ENCODE results near the gene RNASEL.

DNA sequence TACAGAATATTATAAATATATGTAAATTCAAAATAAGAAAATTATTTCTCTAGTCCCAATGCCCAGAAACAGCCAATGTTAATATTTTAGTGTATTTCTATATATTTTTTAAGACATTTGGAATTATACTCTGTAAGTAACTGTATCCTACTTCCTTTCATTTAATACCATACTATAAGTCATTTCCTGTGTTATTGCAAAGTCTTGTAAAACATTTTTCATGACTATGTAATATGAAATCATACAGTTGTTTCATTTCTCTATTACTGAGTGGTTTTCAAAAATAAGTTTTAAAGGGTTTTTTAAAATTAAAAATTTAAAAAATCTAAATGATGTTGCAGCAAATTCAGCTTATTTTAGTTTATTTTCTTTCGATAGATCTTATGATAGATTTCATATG lies 2.0 kb downstream of the RNASEL start:
- TF ChIP-seq, protein P1, sequence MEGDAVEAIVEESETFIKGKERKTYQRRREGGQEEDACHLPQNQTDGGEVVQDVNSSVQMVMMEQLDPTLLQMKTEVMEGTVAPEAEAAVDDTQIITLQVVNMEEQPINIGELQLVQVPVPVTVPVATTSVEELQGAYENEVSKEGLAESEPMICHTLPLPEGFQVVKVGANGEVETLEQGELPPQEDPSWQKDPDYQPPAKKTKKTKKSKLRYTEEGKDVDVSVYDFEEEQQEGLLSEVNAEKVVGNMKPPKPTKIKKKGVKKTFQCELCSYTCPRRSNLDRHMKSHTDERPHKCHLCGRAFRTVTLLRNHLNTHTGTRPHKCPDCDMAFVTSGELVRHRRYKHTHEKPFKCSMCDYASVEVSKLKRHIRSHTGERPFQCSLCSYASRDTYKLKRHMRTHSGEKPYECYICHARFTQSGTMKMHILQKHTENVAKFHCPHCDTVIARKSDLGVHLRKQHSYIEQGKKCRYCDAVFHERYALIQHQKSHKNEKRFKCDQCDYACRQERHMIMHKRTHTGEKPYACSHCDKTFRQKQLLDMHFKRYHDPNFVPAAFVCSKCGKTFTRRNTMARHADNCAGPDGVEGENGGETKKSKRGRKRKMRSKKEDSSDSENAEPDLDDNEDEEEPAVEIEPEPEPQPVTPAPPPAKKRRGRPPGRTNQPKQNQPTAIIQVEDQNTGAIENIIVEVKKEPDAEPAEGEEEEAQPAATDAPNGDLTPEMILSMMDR (IDR thresholded peaks at IDR 0.05) = no peak
- no peak for TF ChIP-seq POLR2A (IDR thresholded peaks at IDR 0.05)
